ENCODE results near the gene DAND5.

Gene DAND5

GRCh38 chr19:12986726-12987125 lies 17.4 kb downstream of the DAND5 start:
- no peak for TF ChIP-seq CTCF (IDR thresholded peaks at IDR 0.05)
- Mint-ChIP-seq H3K36me3 (ENCODE audit: low read depth) (no peaks in the 10 kb centered on the region), H3K27me3 (ENCODE audit: low read depth, poor library complexity) (no peaks in the 10 kb centered on the region), H3K4me3 (no peak overlapping the region), H3K4me1 (peaks cover 5% of the 10 kb centered on the region), H3K9me3 (no peaks in the 10 kb centered on the region), H3K27ac (no peak overlapping the region)
- DNase-seq = no peak

- Mint-ChIP-seq H3K4me3 (no peak overlapping the region), H3K27ac (no peak overlapping the region), H3K36me3 (ENCODE audit: low read depth) (no peaks in the 10 kb centered on the region), H3K9me3 (peaks cover 1% of the 10 kb centered on the region), H3K27me3 (ENCODE audit: low read depth, poor library complexity) (no peaks in the 10 kb centered on the region), H3K4me1 (peaks cover 5% of the 10 kb centered on the region)
- DNase-seq = no peak
- no peak for TF ChIP-seq CTCF (IDR thresholded peaks at IDR 0.05)
Measured at GRCh38 chr19:12987190-12987589, 17.8 kb downstream of the DAND5 start.

- Mint-ChIP-seq H3K27ac (no peak overlapping the region), H3K9me3 (peaks cover 6% of the 10 kb centered on the region), H3K4me1 (peaks cover 5% of the 10 kb centered on the region), H3K27me3 (ENCODE audit: low read depth, poor library complexity) (no peaks in the 10 kb centered on the region), H3K36me3 (ENCODE audit: low read depth) (no peaks in the 10 kb centered on the region), H3K4me3 (no peak overlapping the region)
- no peak for TF ChIP-seq CTCF (IDR thresholded peaks at IDR 0.05)
- DNase-seq = no peak
Measured at GRCh38 chr19:12987781-12988180, 18.4 kb downstream of the DAND5 start.

- Mint-ChIP-seq H3K4me3 (no peak overlapping the region), H3K4me1 (peaks cover 10% of the 10 kb centered on the region), H3K9me3 (peaks cover 10% of the 10 kb centered on the region), H3K27me3 (ENCODE audit: low read depth, poor library complexity) (no peaks in the 10 kb centered on the region), H3K27ac (no peak overlapping the region), H3K36me3 (ENCODE audit: low read depth) (no peaks in the 10 kb centered on the region)
- TF ChIP-seq CTCF (IDR thresholded peaks at IDR 0.05) = no peak
- DNase-seq = no peak
Measured at GRCh38 chr19:12990431-12990830, 21.1 kb downstream of the DAND5 start.

GRCh38 chr19:12990853-12991252 lies 21.5 kb downstream of the DAND5 start:
- Mint-ChIP-seq H3K27ac (no peak overlapping the region), H3K36me3 (ENCODE audit: low read depth) (no peaks in the 10 kb centered on the region), H3K9me3 (peaks cover 10% of the 10 kb centered on the region), H3K4me1 (peaks cover 10% of the 10 kb centered on the region), H3K27me3 (ENCODE audit: low read depth, poor library complexity) (peaks cover under 1% of the 10 kb centered on the region), H3K4me3 (no peak overlapping the region)
- TF ChIP-seq CTCF (IDR thresholded peaks at IDR 0.05) = no peak
- no peak for DNase-seq

GRCh38 chr19:12991296-12991695 lies 21.9 kb downstream of the DAND5 start:
- Mint-ChIP-seq H3K36me3 (ENCODE audit: low read depth) (no peaks in the 10 kb centered on the region), H3K9me3 (peaks cover 10% of the 10 kb centered on the region), H3K27me3 (ENCODE audit: low read depth, poor library complexity) (peaks cover 5% of the 10 kb centered on the region), H3K27ac (no peak overlapping the region), H3K4me1 (peaks cover 10% of the 10 kb centered on the region), H3K4me3 (no peak overlapping the region)
- TF ChIP-seq CTCF (IDR thresholded peaks at IDR 0.05) = no peak
- no peak for DNase-seq

Data from nephron progenitor cell (in vitro differentiated cells).